MM.1S (cell line): ENCODE measurements around the gene GNE.

ENCODE experiments used
- EZH2 ChIP-seq: fragments of 300-600 bp; sonication (generic); optimal IDR thresholded peaks from 2 replicates; pipeline ENCODE3; 2017; ENCODE audit warnings: low read depth, mild to moderate bottlenecking, antibody characterized with exemption, low read length, mixed read lengths
- TF ChIP-seq, protein P1 (sequence below): fragments of 300-600 bp; sonication (generic); IDR thresholded peaks from 2 replicates; pipeline ENCODE4 v1.5.1; 2016; ENCODE audit warnings: antibody characterized with exemption, low read length, mixed read lengths

DNA sequence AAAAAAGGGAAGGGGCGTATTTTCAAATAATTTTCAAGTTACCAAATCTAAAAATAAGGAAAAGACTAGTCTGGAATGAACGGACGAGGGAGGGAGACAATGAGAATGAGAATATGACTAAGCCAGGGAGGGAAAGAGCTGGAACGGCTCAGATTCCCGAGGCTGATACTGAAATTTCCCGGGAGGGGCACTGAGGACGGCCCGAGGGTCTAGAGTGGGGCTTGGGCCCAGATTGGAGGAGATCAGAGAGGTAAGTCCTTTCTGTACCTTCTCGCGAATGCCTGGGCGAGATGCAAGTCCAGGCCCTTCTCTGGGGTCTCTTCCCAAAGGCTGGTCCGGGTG, 92.5 kb downstream of the GNE start:
- no peak for TF ChIP-seq EZH2
- TF ChIP-seq, protein P1, sequence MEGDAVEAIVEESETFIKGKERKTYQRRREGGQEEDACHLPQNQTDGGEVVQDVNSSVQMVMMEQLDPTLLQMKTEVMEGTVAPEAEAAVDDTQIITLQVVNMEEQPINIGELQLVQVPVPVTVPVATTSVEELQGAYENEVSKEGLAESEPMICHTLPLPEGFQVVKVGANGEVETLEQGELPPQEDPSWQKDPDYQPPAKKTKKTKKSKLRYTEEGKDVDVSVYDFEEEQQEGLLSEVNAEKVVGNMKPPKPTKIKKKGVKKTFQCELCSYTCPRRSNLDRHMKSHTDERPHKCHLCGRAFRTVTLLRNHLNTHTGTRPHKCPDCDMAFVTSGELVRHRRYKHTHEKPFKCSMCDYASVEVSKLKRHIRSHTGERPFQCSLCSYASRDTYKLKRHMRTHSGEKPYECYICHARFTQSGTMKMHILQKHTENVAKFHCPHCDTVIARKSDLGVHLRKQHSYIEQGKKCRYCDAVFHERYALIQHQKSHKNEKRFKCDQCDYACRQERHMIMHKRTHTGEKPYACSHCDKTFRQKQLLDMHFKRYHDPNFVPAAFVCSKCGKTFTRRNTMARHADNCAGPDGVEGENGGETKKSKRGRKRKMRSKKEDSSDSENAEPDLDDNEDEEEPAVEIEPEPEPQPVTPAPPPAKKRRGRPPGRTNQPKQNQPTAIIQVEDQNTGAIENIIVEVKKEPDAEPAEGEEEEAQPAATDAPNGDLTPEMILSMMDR = no peak
